MCF 10A (cell line): ENCODE data around the gene RNF208. TPM values are rescaled to one million over a fixed set of nuclear protein-coding genes. Genes with fewer than 3 reads are reported as not detected.
A peak's percentile ranks its signal among the peaks of the same experiment; 100 is the strongest.

Source experiments
- BruUV-seq: library from RNA; stranded (reverse); fragments of 400-500 nt; replicated peaks from 2 replicates; lab custom pipeline; 2021; lab: Mats Ljungman, UMichigan
- CTCF ChIA-PET: fragments of 300-600 bp; sonication (Branson Sonifier 250); formaldehyde crosslinking; extraction: SDS; loops from one replicate; lab custom pipeline; 2021; ENCODE audit warnings: antibody characterized with exemption, inconsistent platforms; lab: Yijun Ruan, JAX
- POLR2A ChIA-PET: fragments of 300-600, 350-650 bp; sonication (Branson Sonifier 250); formaldehyde crosslinking; extraction: SDS; loops from one replicate; lab custom pipeline; 2020; ENCODE audit warnings: antibody characterized with exemption, inconsistent platforms; lab: Yijun Ruan, JAX
- DNase-seq: peaks from one replicate; pipeline ENCODE4 v3.0.0-alpha.2; 2018; ENCODE audit not compliant: unreplicated experiment
- H3K27ac Mint-ChIP-seq: one replicate; pipeline ENCODE4 v1.8.0; 2022; ENCODE audit warnings: mild to moderate bottlenecking, low read depth, mixed read lengths; ENCODE audit not compliant: unreplicated experiment
- H3K27me3 Mint-ChIP-seq: one replicate; pipeline ENCODE4 v1.8.0; 2022; ENCODE audit warnings: mixed read lengths; ENCODE audit not compliant: insufficient read depth, unreplicated experiment
- H3K36me3 Mint-ChIP-seq: one replicate; pipeline ENCODE4 v1.8.0; 2022; ENCODE audit warnings: mild to moderate bottlenecking, moderate library complexity, mixed read lengths; ENCODE audit not compliant: insufficient read depth, unreplicated experiment
- H3K4me1 Mint-ChIP-seq: one replicate; pipeline ENCODE4 v1.8.0; 2022; ENCODE audit warnings: mixed read lengths; ENCODE audit not compliant: insufficient read depth, unreplicated experiment
- H3K4me3 Mint-ChIP-seq: one replicate; pipeline ENCODE4 v1.8.0; 2022; ENCODE audit warnings: mild to moderate bottlenecking, moderate library complexity, mixed read lengths; ENCODE audit not compliant: unreplicated experiment
- H3K9me3 Mint-ChIP-seq: one replicate; pipeline ENCODE4 v1.8.0; 2022; ENCODE audit warnings: mixed read lengths; ENCODE audit not compliant: unreplicated experiment
- intact Hi-C: fragments of 100-400 bp; cut with micrococcal nuclease; formaldehyde crosslinking; loops from 2 replicates; pipeline ENCODE4 v1.14.1; 2022
- total RNA-seq: library from RNA; stranded (reverse); gene quantifications from 2 replicates; pipeline ENCODE4 v1.2.3, GENCODE V29; 2022
- TF ChIP-seq, protein P1 (sequence below): fragments of 200-600 bp; IDR thresholded peaks from one replicate; pipeline ENCODE4 v1.8.0; 2022; ENCODE audit warnings: antibody characterized with exemption, mild to moderate bottlenecking; ENCODE audit not compliant: unreplicated experiment

RNF208 gene
- total RNA-seq, 1 experiment from 2014 or later, result 2.5 TPM

DNA sequence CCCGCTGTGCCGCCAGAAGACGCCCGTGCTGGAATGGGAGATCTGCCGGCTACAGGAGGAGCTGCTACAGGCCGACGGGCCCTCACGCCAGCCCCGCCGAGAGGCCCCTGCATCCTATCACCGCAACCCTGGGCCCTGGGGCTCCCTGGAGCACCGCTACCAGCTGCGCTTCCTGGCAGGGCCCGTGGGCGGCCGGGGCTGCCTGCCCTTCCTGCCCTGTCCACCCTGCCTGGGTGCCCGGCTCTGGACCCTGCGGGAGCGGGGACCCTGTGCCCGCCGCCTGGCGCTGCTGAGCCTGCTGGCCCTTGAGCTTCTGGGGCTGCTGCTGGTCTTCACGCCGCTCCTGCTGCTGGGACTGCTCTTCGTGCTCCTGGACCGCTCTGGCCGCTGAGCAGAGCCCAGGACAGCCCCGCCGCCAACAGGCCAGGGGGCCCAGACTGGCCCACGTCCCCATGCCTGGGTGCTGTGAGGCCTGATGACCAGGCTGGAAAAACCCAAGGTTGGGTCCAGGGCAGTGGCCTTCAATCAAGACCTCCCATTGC, 3.8 kb downstream of the RNF208 start:
- H3K27me3 Mint-ChIP-seq, result no peaks in the 10 kb centered on the region
- H3K4me3 Mint-ChIP-seq, result no peak overlapping the region
- CTCF ChIA-PET, result interaction anchor here (1.0 kb wide), 1 partner anchor 23 kb away, joined by 3 read pairs; no protein-coding TSS in a partner anchor
- TF ChIP-seq, protein P1, sequence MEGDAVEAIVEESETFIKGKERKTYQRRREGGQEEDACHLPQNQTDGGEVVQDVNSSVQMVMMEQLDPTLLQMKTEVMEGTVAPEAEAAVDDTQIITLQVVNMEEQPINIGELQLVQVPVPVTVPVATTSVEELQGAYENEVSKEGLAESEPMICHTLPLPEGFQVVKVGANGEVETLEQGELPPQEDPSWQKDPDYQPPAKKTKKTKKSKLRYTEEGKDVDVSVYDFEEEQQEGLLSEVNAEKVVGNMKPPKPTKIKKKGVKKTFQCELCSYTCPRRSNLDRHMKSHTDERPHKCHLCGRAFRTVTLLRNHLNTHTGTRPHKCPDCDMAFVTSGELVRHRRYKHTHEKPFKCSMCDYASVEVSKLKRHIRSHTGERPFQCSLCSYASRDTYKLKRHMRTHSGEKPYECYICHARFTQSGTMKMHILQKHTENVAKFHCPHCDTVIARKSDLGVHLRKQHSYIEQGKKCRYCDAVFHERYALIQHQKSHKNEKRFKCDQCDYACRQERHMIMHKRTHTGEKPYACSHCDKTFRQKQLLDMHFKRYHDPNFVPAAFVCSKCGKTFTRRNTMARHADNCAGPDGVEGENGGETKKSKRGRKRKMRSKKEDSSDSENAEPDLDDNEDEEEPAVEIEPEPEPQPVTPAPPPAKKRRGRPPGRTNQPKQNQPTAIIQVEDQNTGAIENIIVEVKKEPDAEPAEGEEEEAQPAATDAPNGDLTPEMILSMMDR, result no peak
- POLR2A ChIA-PET, result interaction anchor here (0.7 to 3.8 kb wide), 5 partner anchors 9 to 135 kb away, joined by 3 to 38 read pairs (median 5); partner anchors contain the start of genes NDOR1, SSNA1, TMEM203 and TUBB4B
- peaks cover 12% of the 10 kb centered on the region for H3K36me3 Mint-ChIP-seq
- no peak for DNase-seq
- BruUV-seq, result no TSS peak
- H3K9me3 Mint-ChIP-seq, result no peaks in the 10 kb centered on the region
- H3K4me1 Mint-ChIP-seq, result peaks cover 5% of the 10 kb centered on the region
- intact Hi-C loops, result no loop called here
- H3K27ac Mint-ChIP-seq, result no peak overlapping the region

DNA sequence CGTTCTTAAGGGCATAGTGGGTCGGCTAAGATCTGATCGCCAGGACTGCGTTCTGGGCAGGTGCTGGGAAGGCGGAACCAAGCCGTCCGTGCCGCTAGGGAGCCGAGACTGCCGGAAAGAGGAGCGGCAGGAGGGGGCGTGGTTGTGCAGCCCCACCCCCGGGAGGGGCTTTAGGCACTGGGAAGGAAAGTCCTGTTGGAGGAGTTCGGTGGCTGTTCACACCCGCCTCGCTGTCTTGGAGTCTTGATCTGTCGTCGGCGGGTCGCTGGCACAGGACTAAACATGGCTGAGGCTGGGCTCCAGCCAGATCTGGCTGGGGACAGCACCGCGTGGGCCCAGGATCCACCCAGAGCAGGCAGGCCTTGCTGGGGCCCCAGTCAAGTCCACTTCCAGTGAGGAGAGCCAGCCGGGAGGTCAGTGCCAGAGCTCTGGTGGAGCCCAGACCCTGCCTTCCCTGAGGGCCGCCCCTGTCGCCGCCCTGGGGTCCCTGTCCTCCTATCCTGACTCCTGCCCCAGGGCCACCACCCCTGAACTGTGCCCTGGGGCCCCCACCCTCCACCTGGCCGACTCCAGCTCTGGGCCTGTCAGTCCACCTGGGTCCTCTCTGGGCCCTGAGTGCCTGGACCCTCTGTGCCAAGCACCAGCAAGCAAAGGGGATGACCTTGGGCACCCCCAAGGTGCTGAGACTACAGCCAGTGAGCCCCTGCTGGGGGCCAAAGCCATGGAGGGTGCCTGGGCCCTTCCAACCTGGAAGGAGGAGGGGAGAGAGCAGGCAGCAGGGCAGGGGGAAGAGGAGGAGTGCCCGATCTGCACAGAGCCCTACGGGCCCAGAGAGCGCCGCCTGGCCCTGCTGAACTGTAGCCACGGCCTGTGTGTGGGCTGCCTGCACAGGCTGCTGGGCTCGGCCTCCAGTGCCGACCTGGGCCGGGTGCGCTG, 4.5 kb downstream of the RNF208 start:
- ChIA-PET POLR2A (interaction anchor here (0.7 to 3.8 kb wide), 7 partner anchors 12 to 134 kb away, joined by 3 to 38 read pairs (median 5); partner anchors contain the start of genes ANAPC2, NDOR1, SSNA1 and TMEM203), CTCF (interaction anchor here (1.4 kb wide), 1 partner anchor 11 kb away, joined by 3 read pairs; no protein-coding TSS in a partner anchor)
- peaks cover 5% of the 10 kb centered on the region for H3K4me1 Mint-ChIP-seq
- TF ChIP-seq, protein P1, result no peak
- H3K4me3 Mint-ChIP-seq, result peak overlapping the region; percentile 70
- no peaks in the 10 kb centered on the region for H3K27me3 Mint-ChIP-seq
- peak overlapping the region; percentile 60 for H3K27ac Mint-ChIP-seq
- no peaks in the 10 kb centered on the region for H3K9me3 Mint-ChIP-seq
- peak; percentile 74 for DNase-seq
- BruUV-seq, result no TSS peak
- intact Hi-C loops, result no loop called here
- H3K36me3 Mint-ChIP-seq, result peaks cover 12% of the 10 kb centered on the region

DNA sequence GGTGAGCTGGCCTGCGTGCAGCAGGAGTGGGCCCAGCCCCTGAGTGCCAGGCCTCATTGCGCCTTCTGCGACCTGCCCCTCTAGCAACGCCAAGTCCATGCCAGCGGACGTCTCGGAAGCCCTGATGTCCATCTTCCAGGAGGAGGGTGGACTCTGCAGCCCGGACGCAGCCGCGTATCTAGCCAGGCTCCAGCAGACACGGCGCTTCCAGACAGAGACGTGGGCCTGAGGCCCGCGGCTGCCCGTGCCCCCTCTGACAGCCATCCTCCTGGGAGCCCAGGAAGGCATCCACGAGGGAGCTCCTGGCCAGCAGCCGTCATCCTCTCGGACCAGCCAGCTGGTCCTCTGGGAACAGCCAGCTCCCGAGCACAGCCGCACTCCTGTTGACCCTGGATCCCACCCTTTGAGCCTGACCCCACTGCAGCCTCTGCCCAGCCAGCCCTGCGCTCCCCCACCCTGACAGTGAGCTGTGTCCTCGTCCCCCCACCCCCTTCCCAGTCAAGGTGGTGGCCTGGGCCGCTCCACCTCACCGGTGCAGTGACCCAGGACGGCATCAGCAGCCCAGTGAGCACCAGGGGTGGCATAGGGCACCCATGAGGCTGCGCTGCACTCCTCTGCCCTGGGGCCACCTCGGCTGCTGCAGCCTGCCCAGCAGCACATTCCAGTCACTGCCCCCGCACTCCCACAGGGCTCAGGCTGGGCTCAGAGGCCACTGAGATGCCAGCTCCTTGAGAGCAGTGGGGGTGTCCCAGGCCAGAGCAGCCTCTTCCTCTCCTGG, 5.7 kb downstream of the RNF208 start:
- TF ChIP-seq, protein P1, result no peak
- Mint-ChIP-seq H3K4me3 (no peak overlapping the region), H3K36me3 (peaks cover 12% of the 10 kb centered on the region), H3K4me1 (peaks cover 5% of the 10 kb centered on the region), H3K27ac (no peak overlapping the region), H3K9me3 (no peaks in the 10 kb centered on the region), H3K27me3 (no peaks in the 10 kb centered on the region)
- DNase-seq, result no peak
- ChIA-PET POLR2A (interaction anchor here (0.7 to 3.8 kb wide), 7 partner anchors 10 to 46 kb away, joined by 3 to 38 read pairs (median 5); partner anchors contain the start of genes ANAPC2, NDOR1, RNF224 and SSNA1), CTCF (interaction anchor here (0.6 to 1.4 kb wide), 3 partner anchors 9 to 17 kb away, joined by 3 to 6 read pairs (median 3); no protein-coding TSS in a partner anchor)
- intact Hi-C loops, result no loop called here
- no TSS peak for BruUV-seq
